Heart right ventricle (tissue), 16 donors: ENCODE results near the gene PELI2. TPM values are rescaled to one million over a fixed set of nuclear protein-coding genes. Genes with fewer than 3 reads are reported as not detected.

Experiments used
- ATAC-seq, 8 donors: fragments of 200-7000 bp; cut with Tn5 transposase; one replicate each; pipeline ENCODE4 v1.9.1; 2020; ENCODE audit warnings: mild to moderate bottlenecking in 8 of 8, moderate library complexity in 8 of 8, moderate number of reproducible peaks in 1 of 8
- DNase-seq, 2 donors: peaks; one replicate each; pipeline ENCODE4 v3.0.0-alpha.2; 2020
- H3K27ac ChIP-seq, 10 donors: fragments of 200-600 bp; sonication (generic) in 2 of 10; one replicate each; pipeline versions ENCODE4 v1.5.0 to v1.8.0; 2020 to 2022; ENCODE audit warnings: mild to moderate bottlenecking in 3 of 10
- H3K27me3 ChIP-seq, 7 donors: fragments of 200-600 bp; one replicate each; pipeline ENCODE4 v1.8.0; 2021 to 2022; ENCODE audit warnings: mild to moderate bottlenecking in 2 of 7
- H3K36me3 ChIP-seq, 9 donors: fragments of 200-600 bp; sonication (generic) in 1 of 9; one replicate each; pipeline versions ENCODE4 v1.5.0 to v1.8.0; 2020 to 2022; ENCODE audit warnings: mild to moderate bottlenecking in 2 of 9
- H3K4me1 ChIP-seq, 9 donors: fragments of 200-600 bp; sonication (generic) in 1 of 9; one replicate each; pipeline versions ENCODE4 v1.5.0 to v1.8.0; 2020 to 2022; ENCODE audit warnings: mild to moderate bottlenecking in 4 of 9
- H3K4me3 ChIP-seq, 10 donors: fragments of 200-600 bp; sonication (generic) in 2 of 10; one replicate each; pipeline versions ENCODE4 v1.5.0 to v1.8.0; 2020 to 2022; ENCODE audit warnings: mild to moderate bottlenecking in 7 of 10, moderate library complexity in 2 of 10
- H3K9me3 ChIP-seq, 11 donors: fragments of 200-600 bp in 10 of 11; sonication (generic) in 2 of 11; one replicate each; pipeline versions ENCODE4 v1.5.0 to v1.8.0; 2013 to 2022; ENCODE audit warnings: mild to moderate bottlenecking in 2 of 11, control low read depth in 1 of 11, moderate library complexity in 1 of 11
- WGBS, 2 donors: extraction: QIAGEN DNeasy Blood & Tissue Kit; methylation state at CpG; one replicate each; pipeline ENCODE4 v1.1.7; 2013; ENCODE audit warnings: inconsistent platforms in 1 of 2; 5-methylcytosine and 5-hydroxymethylcytosine counted together
- intact Hi-C, 10 donors: fragments of 100-400 bp; cut with DNase I; formaldehyde crosslinking; loops; one replicate each; pipeline versions ENCODE4 v1.11.1 to v1.14.2; 2022
- polyA plus RNA-seq, 2 donors: library from polyadenylated mRNA; stranded (reverse); fragments of 200-250 nt; gene quantifications; one replicate each; pipeline ENCODE4 v1.2.3, GENCODE V29; 2013
- total RNA-seq, 10 donors: library from RNA; stranded (reverse); fragmentation: NEBNext Ultra II Directional in 3 of 10; extraction: Animal tissue kit (Norgen Biotek cat#: 25700) in 3 of 10; gene quantifications; one replicate each; pipeline versions ENCODE4 v1.2.1 to v1.2.4, GENCODE V29; 2021 to 2023
- TF ChIP-seq, protein P1 (sequence below), 9 donors: fragments of 200-600 bp; sonication (generic) in 2 of 9; IDR thresholded peaks; one replicate each; pipeline versions ENCODE4 v1.5.0 to v1.8.0; 2021 to 2022; ENCODE audit warnings: antibody characterized with exemption in 9 of 9, mild to moderate bottlenecking in 5 of 9, moderate library complexity in 1 of 9
- donor health status: Arrhythmogenic right ventricular cardiomyopathy.
- donor health status: ischemic (EF 13 %, LVEDD 7.1; RV severe dilation, severe dysfunction).
- donor health status: healthy with polysubstance abuse.
- donor health status: DM: no; HTN: yes; CAD: no.
- donor health status: DM: no; HTN: no; CAD: no.
- donor health status: ischemic (EF 25% LVEDD 6.9; RV normal size, moderate dysfunction).
- donor health status: ischemic (EF 25% LVEDD 5.7; RV mildly dilated, moderate dysfunction).
- donor health status: healthy.
- donor health status: DM: yes; HTN: yes; CAD: no.
- donor health status: Ischemic cardiomyopathy.
- donor health status: ischemic (EF 35%, LVEDD 5.7; RV mildly dilated, moderate dysfunction).
- donor health status: nonischemic (EF 11% LVEDD 7.7; RV severe dilation, severe dysfunction).
- donor health status: DM: yes; HTN: yes; CAD: no.
- donor health status: PGD.
- donor health status: ischemic (EF 29% LVEDD 5.4; RV normal size, mild dysfunction).
- donor health status: nonischemic (EF 23%, LVEDD 6.1; RV moderate dilation, normal function).

The PELI2 gene
- total and polyA plus RNA-seq, 12 donors: 0.87 to 4.9 (median 2.0) TPM

DNA sequence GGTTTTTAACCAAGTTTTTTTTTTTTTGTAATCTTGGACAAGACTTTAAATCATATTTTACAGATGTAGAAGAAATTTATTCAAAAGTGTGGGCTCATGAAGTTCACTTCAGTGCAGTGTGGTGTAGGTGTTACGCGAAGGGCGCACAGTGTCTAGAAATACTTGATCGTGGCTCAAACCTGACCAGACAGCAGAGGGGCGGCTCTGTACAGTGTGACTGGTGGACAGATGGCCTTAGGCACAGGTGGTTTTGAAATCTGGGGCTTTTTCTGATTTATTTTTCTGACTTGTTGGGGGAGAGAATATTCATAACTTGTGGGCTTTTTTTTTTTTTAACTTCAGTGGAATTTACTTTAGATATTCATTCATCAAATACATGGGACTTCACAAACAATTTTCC is 179.2 kb downstream of the PELI2 start:
- WGBS, 2 donors: 98% methylated on average over 5 of the region's 5 CpGs
- ATAC-seq: no peak
- TF ChIP-seq, protein P1, sequence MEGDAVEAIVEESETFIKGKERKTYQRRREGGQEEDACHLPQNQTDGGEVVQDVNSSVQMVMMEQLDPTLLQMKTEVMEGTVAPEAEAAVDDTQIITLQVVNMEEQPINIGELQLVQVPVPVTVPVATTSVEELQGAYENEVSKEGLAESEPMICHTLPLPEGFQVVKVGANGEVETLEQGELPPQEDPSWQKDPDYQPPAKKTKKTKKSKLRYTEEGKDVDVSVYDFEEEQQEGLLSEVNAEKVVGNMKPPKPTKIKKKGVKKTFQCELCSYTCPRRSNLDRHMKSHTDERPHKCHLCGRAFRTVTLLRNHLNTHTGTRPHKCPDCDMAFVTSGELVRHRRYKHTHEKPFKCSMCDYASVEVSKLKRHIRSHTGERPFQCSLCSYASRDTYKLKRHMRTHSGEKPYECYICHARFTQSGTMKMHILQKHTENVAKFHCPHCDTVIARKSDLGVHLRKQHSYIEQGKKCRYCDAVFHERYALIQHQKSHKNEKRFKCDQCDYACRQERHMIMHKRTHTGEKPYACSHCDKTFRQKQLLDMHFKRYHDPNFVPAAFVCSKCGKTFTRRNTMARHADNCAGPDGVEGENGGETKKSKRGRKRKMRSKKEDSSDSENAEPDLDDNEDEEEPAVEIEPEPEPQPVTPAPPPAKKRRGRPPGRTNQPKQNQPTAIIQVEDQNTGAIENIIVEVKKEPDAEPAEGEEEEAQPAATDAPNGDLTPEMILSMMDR (IDR thresholded peaks at IDR 0.05): no peak

GRCh38 chr14:56299306-56299984 is 181.2 kb downstream of the PELI2 start:
- no peak overlapping the region for H3K27ac ChIP-seq
- TF ChIP-seq, protein P1 (IDR thresholded peaks at IDR 0.05): no peak
- ATAC-seq: no peak
- H3K9me3 ChIP-seq: no peaks in the 10 kb centered on the region
- WGBS, 2 donors: 88 to 89% methylated on average over 9 of the region's 9 CpGs
- intact Hi-C loops: no loop called here
- no peak for DNase-seq
- H3K4me1 ChIP-seq: no peaks in the 10 kb centered on the region
- no peak overlapping the region for H3K4me3 ChIP-seq
- no peaks in the 10 kb centered on the region for H3K27me3 ChIP-seq
- H3K36me3 ChIP-seq: peaks cover 0 to 16% (median 0%) of the 10 kb centered on the region in 9 donors

More for the DNA sequence above, 179.2 kb downstream of the PELI2 start:
- Histone ChIP-seq H3K4me3 (no peak overlapping the region), H3K36me3 (peaks cover 0 to 16% (median 0%) of the 10 kb centered on the region in 9 donors), H3K27me3 (no peaks in the 10 kb centered on the region), H3K27ac (no peak overlapping the region), H3K4me1 (no peaks in the 10 kb centered on the region), H3K9me3 (no peaks in the 10 kb centered on the region)
- DNase-seq: no peak
- intact Hi-C loops: no loop called here

- TF ChIP-seq, protein P1 (IDR thresholded peaks at IDR 0.05): no peak
- WGBS, 2 donors: 86 to 88% methylated on average over 4 of the region's 4 CpGs
- Histone ChIP-seq H3K4me3 (no peak overlapping the region), H3K36me3 (peaks cover 0 to 16% (median 0%) of the 10 kb centered on the region in 9 donors), H3K4me1 (no peaks in the 10 kb centered on the region), H3K27me3 (no peaks in the 10 kb centered on the region), H3K27ac (no peak overlapping the region), H3K9me3 (peaks cover 0 to 8% (median 0%) of the 10 kb centered on the region in 11 donors)
- no peak for DNase-seq
- intact Hi-C loops: no loop called here
- ATAC-seq: no peak
Measured at GRCh38 chr14:56300495-56300894, 182.3 kb downstream of the PELI2 start.

- peaks cover 0 to 17% (median 0%) of the 10 kb centered on the region in 11 donors for H3K9me3 ChIP-seq
- TF ChIP-seq, protein P1 (IDR thresholded peaks at IDR 0.05): no peak
- intact Hi-C loops: no loop called here
- no peaks in the 10 kb centered on the region for H3K4me1 ChIP-seq
- no peak for ATAC-seq
- no peaks in the 10 kb centered on the region for H3K36me3 ChIP-seq
- WGBS, 2 donors: 93% methylated on average over 4 of the region's 4 CpGs
- H3K27me3 ChIP-seq: no peaks in the 10 kb centered on the region
- H3K27ac ChIP-seq: no peak overlapping the region
- no peak for DNase-seq
- H3K4me3 ChIP-seq: no peak overlapping the region
Measured at GRCh38 chr14:56304456-56304855, 186.2 kb downstream of the PELI2 start.
